HepG2 (cell line): Measurements from ENCODE around the gene RASSF4. TPM values are rescaled to one million over a fixed set of nuclear protein-coding genes. Genes with fewer than 3 reads are reported as not detected.

Experiments
- ADNP ChIP-seq: sonication (generic); formaldehyde crosslinking; IDR thresholded peaks from 2 replicates; pipeline ENCODE4 v1.4.0; 2020; ENCODE audit warnings: missing genetic modification reagents
- DNMT3B ChIP-seq: conservative IDR thresholded peaks from 2 replicates; pipeline ENCODE4 v1.6.1; 2016; ENCODE audit warnings: missing biosample characterization, control low read depth
- GATAD2A ChIP-seq: IDR thresholded peaks from 2 replicates; pipeline ENCODE4 v1.6.1; 2016
- KDM1A ChIP-seq: IDR thresholded peaks from 2 replicates; pipeline ENCODE4 v1.6.1; 2016; ENCODE audit warnings: missing compliant biosample characterization
- MAZ ChIP-seq, 2 experiments: sonication (generic) in 1 of 2; formaldehyde crosslinking in 1 of 2; IDR thresholded peaks; 2 replicates each; pipeline versions ENCODE4 v1.5.0 to v1.6.1; 2012 to 2020; ENCODE audit warnings: low read depth in 2 of 2, mild to moderate bottlenecking in 2 of 2, borderline replicate concordance in 1 of 2, improper control_type of control experiment in 1 of 2, low read length in 1 of 2, missing genetic modification reagents in 1 of 2, moderate library complexity in 1 of 2
- NR2F2 ChIP-seq: IDR thresholded peaks from 2 replicates; pipeline ENCODE4 v1.6.1; 2012; ENCODE audit warnings: low read depth, inconsistent platforms, borderline replicate concordance
- POGZ ChIP-seq: sonication (generic); formaldehyde crosslinking; IDR thresholded peaks from 2 replicates; pipeline ENCODE4 v1.4.0; 2020; ENCODE audit warnings: mild to moderate bottlenecking, missing genetic modification reagents
- RCOR2 ChIP-seq: IDR thresholded peaks from 2 replicates; pipeline ENCODE4 v1.6.1; 2016; ENCODE audit warnings: missing biosample characterization, missing genetic modification reagents
- SNRNP70 ChIP-seq: fragments of 200-400 bp; formaldehyde crosslinking; IDR thresholded peaks from 2 replicates; pipeline ENCODE4 v1.6.1; 2017; ENCODE audit warnings: mild to moderate bottlenecking, low read depth, low read length, moderate library complexity
- ZFP62 ChIP-seq: sonication (generic); formaldehyde crosslinking; IDR thresholded peaks from 2 replicates; pipeline ENCODE4 v1.4.0; 2020; ENCODE audit warnings: missing genetic modification reagents
- ZMYM3 ChIP-seq: sonication (generic); formaldehyde crosslinking; IDR thresholded peaks from 2 replicates; pipeline ENCODE4 v1.5.1; 2020; ENCODE audit warnings: mild to moderate bottlenecking, missing genetic modification reagents
- ZNF124 ChIP-seq: sonication (generic); formaldehyde crosslinking; IDR thresholded peaks from 2 replicates; pipeline ENCODE4 v1.4.0; 2020; ENCODE audit warnings: missing genetic modification reagents
- ZNF225 ChIP-seq: sonication (generic); formaldehyde crosslinking; IDR thresholded peaks from 2 replicates; pipeline ENCODE4 v1.4.0; 2020; ENCODE audit warnings: mild to moderate bottlenecking, missing genetic modification reagents
- ZNF230 ChIP-seq: sonication (generic); formaldehyde crosslinking; IDR thresholded peaks from 2 replicates; pipeline ENCODE4 v1.4.0; 2020; ENCODE audit warnings: mild to moderate bottlenecking, missing genetic modification reagents
- ZNF367 ChIP-seq: sonication (generic); formaldehyde crosslinking; IDR thresholded peaks from 2 replicates; pipeline ENCODE4 v1.4.0; 2020; ENCODE audit warnings: missing genetic modification reagents, borderline replicate concordance
- ZNF629 ChIP-seq: sonication (generic); formaldehyde crosslinking; conservative IDR thresholded peaks from 2 replicates; pipeline ENCODE4 v1.5.0; 2020; ENCODE audit warnings: missing genetic modification reagents
- ZNF720 ChIP-seq: sonication (generic); formaldehyde crosslinking; IDR thresholded peaks from 2 replicates; pipeline ENCODE4 v1.4.0; 2020; ENCODE audit warnings: missing genetic modification reagents
- ZNF781 ChIP-seq: sonication (generic); formaldehyde crosslinking; IDR thresholded peaks from 2 replicates; pipeline ENCODE4 v1.5.1; 2020; ENCODE audit warnings: borderline replicate concordance, mild to moderate bottlenecking, missing genetic modification reagents; ENCODE audit errors: not compliant biosample characterization
- ZNF792 ChIP-seq: IDR thresholded peaks from 2 replicates; pipeline ENCODE4 v1.6.1; 2016
- polyA plus RNA-seq, 8 experiments: library from polyadenylated mRNA; depleted of rRNA in 3 of 8; stranded (reverse) in 7 of 8; unstranded in 1 of 8; fragments of >200 nt; fragmentation: Illumina TruSeq in 4 of 8; extraction: Trizol in 4 of 8; gene quantifications; 2 replicates each; pipeline versions ENCODE4 v1.2.1 to v1.2.3, GENCODE V29; 2011 to 2016; ENCODE audit warnings: low read depth in 4 of 8, missing spikeins in 1 of 8, mixed read lengths in 1 of 8; ENCODE audit not compliant: insufficient read depth in 1 of 8
- total RNA-seq, 5 experiments: library from RNA; depleted of rRNA; stranded (reverse); fragments of >200 nt; fragmentation: Illumina TruSeq; extraction: Trizol; gene quantifications; 2 replicates each; pipeline ENCODE4 v1.2.3, GENCODE V29; 2016; ENCODE audit warnings: low read depth in 1 of 5
- TF ChIP-seq, protein P1 (sequence below): sonication (generic); formaldehyde crosslinking; IDR thresholded peaks from 2 replicates; pipeline ENCODE4 v1.4.0; 2020; ENCODE audit warnings: missing genetic modification reagents
- TF ChIP-seq, protein P2 (sequence below): sonication (generic); formaldehyde crosslinking; IDR thresholded peaks from 2 replicates; pipeline ENCODE4 v1.8.1; 2023; ENCODE audit warnings: mild to moderate bottlenecking, missing genetic modification reagents
- TF ChIP-seq, protein P3 (sequence below): sonication (generic); formaldehyde crosslinking; IDR thresholded peaks from 2 replicates; pipeline ENCODE4 v1.4.0; 2020; ENCODE audit warnings: mild to moderate bottlenecking, missing genetic modification reagents
- TF ChIP-seq, protein P4 (sequence below): sonication (generic); formaldehyde crosslinking; IDR thresholded peaks from 2 replicates; pipeline ENCODE4 v1.4.0; 2020; ENCODE audit warnings: mild to moderate bottlenecking, low read depth, missing genetic modification reagents

The RASSF4 gene
- total and polyA plus RNA-seq, 2 of the 13 experiments (the other 11 are each of a cell fraction or from before 2014, with no cell fraction given), result 34.0 to 51.7 TPM

DNA sequence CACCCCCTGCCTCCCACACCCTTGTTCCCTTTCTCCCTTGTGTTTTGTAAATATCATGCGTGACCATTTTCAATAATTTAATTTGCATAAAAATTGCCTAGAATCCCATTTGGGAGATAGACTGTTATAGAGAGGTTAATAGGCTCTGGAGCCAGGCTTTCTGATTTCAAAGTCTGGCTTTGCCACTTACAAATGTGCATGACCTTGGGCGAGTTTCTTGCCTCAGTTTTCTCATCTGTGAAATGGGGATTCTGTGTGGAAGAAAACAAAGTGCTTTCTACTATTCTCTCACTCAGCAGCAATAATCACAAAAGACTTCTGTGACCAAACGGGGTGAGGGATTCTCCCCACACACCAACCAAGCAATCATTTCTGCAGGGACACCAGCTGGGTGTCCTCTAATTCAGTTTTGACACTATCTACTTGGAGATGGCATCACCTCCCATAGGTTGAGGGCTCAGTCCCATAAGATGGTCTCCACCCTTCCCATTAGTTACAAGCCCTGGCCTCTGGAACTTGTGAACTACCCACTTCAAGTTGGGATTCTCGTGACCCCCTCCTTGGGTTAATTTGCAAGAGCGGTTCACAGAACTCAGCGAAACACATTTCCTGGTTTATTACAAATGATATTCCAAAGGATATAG is 37.6 kb downstream of the RASSF4 start (continued):
- TF ChIP-seq, protein P1, sequence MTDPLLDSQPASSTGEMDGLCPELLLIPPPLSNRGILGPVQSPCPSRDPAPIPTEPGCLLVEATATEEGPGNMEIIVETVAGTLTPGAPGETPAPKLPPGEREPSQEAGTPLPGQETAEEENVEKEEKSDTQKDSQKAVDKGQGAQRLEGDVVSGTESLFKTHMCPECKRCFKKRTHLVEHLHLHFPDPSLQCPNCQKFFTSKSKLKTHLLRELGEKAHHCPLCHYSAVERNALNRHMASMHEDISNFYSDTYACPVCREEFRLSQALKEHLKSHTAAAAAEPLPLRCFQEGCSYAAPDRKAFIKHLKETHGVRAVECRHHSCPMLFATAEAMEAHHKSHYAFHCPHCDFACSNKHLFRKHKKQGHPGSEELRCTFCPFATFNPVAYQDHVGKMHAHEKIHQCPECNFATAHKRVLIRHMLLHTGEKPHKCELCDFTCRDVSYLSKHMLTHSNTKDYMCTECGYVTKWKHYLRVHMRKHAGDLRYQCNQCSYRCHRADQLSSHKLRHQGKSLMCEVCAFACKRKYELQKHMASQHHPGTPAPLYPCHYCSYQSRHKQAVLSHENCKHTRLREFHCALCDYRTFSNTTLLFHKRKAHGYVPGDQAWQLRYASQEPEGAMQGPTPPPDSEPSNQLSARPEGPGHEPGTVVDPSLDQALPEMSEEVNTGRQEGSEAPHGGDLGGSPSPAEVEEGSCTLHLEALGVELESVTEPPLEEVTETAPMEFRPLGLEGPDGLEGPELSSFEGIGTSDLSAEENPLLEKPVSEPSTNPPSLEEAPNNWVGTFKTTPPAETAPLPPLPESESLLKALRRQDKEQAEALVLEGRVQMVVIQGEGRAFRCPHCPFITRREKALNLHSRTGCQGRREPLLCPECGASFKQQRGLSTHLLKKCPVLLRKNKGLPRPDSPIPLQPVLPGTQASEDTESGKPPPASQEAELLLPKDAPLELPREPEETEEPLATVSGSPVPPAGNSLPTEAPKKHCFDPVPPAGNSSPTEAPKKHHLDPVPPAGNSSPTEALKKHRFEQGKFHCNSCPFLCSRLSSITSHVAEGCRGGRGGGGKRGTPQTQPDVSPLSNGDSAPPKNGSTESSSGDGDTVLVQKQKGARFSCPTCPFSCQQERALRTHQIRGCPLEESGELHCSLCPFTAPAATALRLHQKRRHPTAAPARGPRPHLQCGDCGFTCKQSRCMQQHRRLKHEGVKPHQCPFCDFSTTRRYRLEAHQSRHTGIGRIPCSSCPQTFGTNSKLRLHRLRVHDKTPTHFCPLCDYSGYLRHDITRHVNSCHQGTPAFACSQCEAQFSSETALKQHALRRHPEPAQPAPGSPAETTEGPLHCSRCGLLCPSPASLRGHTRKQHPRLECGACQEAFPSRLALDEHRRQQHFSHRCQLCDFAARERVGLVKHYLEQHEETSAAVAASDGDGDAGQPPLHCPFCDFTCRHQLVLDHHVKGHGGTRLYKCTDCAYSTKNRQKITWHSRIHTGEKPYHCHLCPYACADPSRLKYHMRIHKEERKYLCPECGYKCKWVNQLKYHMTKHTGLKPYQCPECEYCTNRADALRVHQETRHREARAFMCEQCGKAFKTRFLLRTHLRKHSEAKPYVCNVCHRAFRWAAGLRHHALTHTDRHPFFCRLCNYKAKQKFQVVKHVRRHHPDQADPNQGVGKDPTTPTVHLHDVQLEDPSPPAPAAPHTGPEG (CRISPR knock-in tag), result no peak
- TF ChIP-seq NR2F2 (no peak), ZMYM3 (peak; percentile 93), DNMT3B (CRISPR knock-in tag) (no peak), MAZ (IDR thresholded peaks at IDR 0.05; ENCODE audit: borderline replicate concordance, low read depth, low read length) (no peak), MAZ (CRISPR knock-in tag; IDR thresholded peaks at IDR 0.05; ENCODE audit: low read depth) (no peak), SNRNP70 (no peak), ZNF230 (CRISPR knock-in tag) (0 out of 2 replicates have a peak, but pooled peaks have one; percentile 9), ZNF792 (CRISPR knock-in tag) (no peak), ZNF367 (CRISPR knock-in tag) (no peak), GATAD2A (CRISPR knock-in tag) (no peak), POGZ (CRISPR knock-in tag) (no peak), ADNP (CRISPR knock-in tag) (0 out of 2 replicates have a peak, but pooled peaks have one; percentile 52), ZNF720 (CRISPR knock-in tag) (no peak), ZNF781 (CRISPR knock-in tag) (no peak), ZNF124 (CRISPR knock-in tag) (no peak), ZNF225 (CRISPR knock-in tag) (no peak), KDM1A (peak; percentile 78), ZFP62 (no peak), ZNF629 (CRISPR knock-in tag) (peak; percentile 98), RCOR2 (CRISPR knock-in tag) (peak; percentile 52; the same call in 1 of the 2 replicates)
- TF ChIP-seq, protein P2, sequence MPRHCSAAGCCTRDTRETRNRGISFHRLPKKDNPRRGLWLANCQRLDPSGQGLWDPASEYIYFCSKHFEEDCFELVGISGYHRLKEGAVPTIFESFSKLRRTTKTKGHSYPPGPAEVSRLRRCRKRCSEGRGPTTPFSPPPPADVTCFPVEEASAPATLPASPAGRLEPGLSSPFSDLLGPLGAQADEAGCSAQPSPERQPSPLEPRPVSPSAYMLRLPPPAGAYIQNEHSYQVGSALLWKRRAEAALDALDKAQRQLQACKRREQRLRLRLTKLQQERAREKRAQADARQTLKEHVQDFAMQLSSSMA (CRISPR knock-in tag), result no peak
- TF ChIP-seq, protein P3, sequence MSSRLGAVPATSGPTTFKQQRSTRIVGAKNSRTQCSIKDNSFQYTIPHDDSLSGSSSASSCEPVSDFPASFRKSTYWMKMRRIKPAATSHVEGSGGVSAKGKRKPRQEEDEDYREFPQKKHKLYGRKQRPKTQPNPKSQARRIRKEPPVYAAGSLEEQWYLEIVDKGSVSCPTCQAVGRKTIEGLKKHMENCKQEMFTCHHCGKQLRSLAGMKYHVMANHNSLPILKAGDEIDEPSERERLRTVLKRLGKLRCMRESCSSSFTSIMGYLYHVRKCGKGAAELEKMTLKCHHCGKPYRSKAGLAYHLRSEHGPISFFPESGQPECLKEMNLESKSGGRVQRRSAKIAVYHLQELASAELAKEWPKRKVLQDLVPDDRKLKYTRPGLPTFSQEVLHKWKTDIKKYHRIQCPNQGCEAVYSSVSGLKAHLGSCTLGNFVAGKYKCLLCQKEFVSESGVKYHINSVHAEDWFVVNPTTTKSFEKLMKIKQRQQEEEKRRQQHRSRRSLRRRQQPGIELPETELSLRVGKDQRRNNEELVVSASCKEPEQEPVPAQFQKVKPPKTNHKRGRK (CRISPR knock-in tag), result no peak
- TF ChIP-seq, protein P4, sequence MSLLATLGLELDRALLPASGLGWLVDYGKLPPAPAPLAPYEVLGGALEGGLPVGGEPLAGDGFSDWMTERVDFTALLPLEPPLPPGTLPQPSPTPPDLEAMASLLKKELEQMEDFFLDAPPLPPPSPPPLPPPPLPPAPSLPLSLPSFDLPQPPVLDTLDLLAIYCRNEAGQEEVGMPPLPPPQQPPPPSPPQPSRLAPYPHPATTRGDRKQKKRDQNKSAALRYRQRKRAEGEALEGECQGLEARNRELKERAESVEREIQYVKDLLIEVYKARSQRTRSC (CRISPR knock-in tag), result no peak
